HG02981 (cell line): ENCODE data around the gene ELL2.

Experiments
- ATAC-seq: cut with Tn5 transposase; IDR thresholded peaks from one replicate; pipeline ENCODE4 v1.9.1; 2021; ENCODE audit warnings: mild to moderate bottlenecking, moderate library complexity; ENCODE audit not compliant: unreplicated experiment

The ELL2 gene

GRCh38 chr5:95961617-95962474, at the start of gene ELL2:
Gene ELL2, minus strand, starts transcription at chr5:95961851. Its CDS starts 130 bp downstream, at chr5:95961721.
- ATAC-seq: peak; percentile 89

- no peak for ATAC-seq
These were observed 47.5 kb upstream of the ELL2 start for GRCh38 chr5:96008987-96009647.

- ATAC-seq: no peak
These were observed 46.8 kb upstream of the ELL2 start for GRCh38 chr5:96008487-96008886.

DNA sequence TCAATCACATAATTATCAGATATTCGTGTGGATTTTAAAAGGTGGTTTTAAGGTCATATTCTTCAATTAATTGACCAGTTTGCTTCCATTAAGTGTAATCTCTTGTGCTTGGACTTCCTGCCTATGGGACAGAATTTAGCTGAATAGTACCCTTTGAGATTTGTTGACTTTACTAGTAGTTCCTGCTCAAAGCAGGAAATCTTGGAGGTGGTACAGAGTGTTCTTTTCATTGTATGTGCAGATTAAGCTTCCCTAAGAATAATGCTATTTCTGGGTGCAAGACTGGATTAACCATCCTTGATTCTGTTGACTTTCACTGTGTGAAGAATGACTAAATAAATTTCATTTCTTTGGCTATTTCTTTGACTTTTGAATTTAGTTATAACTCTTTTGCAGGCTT, 45.4 kb upstream of the ELL2 start:
- no peak for ATAC-seq

GRCh38 chr5:96006291-96006690, 44.6 kb upstream of the ELL2 start:
- no peak for ATAC-seq

GRCh38 chr5:96004754-96005153, 43.1 kb upstream of the ELL2 start:
- ATAC-seq: no peak

- no peak for ATAC-seq
These were observed 42.4 kb upstream of the ELL2 start for GRCh38 chr5:96004087-96004486.

GRCh38 chr5:96001262-96001661, 39.6 kb upstream of the ELL2 start:
- ATAC-seq: no peak

DNA sequence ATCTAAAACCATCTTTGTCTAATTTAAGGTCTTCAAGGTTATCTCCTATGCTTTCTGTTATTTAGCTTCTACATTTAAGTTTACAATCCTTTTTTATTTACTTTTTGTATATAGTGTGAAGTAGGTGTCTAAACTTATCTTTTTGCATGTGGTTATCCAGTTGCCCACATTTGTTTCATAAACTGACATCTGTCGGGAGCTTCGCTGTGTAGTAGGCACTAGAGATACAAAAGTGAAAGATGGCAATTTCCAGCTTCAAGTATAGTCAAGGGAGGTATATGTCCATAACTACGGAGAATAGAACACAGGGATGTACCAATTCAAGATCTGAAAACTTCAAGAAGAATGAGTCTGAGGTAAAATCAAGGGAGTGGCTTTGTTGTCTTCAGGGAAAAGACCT, 38.7 kb upstream of the ELL2 start:
- no peak for ATAC-seq

DNA sequence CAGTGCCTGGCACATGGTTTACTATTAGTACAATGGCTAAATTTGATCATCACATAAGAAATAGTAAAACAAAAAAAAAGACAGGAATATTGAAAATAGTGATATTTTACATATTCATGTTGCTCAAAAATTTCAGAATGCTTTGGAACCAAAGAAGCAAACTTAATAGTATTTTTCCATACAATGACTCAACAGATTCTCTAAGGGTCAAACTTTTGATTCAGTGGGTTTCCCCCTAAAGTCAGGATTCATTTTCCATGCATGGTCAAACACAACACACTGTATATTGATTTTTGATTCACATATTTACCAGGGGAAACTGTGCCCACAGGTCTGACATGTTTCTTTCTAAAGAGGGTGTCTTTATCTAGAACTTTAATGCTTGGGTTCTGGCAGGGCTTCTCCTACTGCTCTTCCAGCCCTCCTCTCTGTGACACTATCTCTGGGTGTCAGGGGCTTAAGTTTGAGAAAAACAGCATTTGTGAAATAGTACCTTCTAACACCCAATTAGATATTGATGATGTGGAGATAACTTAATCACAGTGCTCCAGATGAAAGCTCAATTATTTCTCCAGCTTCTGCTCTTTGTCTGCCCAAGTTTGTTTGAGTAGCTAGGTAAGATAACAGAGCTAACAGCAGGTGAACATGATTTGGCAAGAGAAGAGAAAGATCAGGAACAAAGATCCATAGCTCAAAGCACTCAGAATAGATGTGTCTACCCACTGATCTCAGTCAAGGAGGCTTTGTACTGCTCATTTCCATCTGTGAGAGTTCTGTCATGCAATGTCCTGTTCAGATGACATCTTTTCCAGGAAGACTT, 35.5 kb upstream of the ELL2 start:
- no peak for ATAC-seq

- no peak for ATAC-seq
These were observed 34.4 kb upstream of the ELL2 start for GRCh38 chr5:95995962-95996489.

DNA sequence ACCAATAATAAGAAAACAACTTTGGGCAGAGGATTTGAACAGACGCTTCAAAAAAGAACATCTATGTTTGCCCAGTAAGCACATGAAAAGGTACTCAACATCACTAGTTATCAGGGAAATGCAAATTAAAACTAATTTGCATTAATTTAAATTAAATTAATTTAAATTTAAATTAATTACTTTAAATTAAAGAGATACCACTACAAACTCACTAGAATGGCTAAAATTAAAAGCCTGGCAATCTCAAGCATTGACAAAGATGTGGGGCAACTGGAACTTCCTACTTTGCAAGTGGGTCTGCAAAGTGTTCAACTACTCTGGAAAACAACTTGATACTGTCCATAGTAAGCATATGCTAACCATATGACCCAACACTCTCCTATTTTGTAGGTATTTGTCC, 32.1 kb upstream of the ELL2 start:
- no peak for ATAC-seq

DNA sequence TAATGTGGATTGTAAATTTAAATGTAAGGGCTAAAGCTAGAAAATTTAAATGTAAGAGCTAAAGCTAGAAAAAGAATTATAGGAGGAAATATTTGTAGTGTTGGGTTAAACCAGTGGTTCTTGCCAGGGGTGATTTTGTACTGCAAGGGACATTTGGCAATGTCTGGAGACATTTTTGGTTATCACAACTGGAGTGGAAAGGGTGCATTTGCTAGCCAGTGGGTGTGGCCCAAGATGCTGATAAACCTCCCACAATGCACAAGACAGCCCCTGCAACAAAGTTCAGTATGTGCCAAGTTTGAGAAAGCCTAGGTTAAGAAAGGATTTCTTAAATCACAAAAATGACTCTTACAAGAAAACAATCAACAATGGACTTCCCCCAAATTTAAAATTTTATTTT, 31.6 kb upstream of the ELL2 start:
- no peak for ATAC-seq

- ATAC-seq: no peak
These were observed 27.8 kb upstream of the ELL2 start for GRCh38 chr5:95989283-95990048.

- no peak for ATAC-seq
These were observed 27.2 kb upstream of the ELL2 start for GRCh38 chr5:95988877-95989276.

DNA sequence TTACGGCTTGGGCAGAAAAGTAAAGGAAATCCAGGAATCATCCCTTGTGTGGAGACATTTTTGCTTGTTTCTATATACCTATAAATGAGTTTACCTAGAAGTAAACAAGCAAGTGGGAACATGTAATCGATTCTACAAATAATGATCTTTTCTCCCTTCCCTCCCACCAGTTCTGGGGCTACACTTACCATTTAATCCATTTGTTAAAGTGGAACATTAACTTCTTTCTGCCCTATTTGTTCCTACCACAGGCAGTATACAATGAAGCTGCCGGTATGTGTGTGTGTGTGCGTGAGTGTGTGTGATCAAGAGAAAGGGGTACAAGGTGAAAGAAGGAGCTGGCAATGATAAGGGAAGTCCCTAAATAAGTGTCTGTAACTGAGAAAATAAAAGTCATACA, 26.4 kb upstream of the ELL2 start:
- ATAC-seq: no peak

DNA sequence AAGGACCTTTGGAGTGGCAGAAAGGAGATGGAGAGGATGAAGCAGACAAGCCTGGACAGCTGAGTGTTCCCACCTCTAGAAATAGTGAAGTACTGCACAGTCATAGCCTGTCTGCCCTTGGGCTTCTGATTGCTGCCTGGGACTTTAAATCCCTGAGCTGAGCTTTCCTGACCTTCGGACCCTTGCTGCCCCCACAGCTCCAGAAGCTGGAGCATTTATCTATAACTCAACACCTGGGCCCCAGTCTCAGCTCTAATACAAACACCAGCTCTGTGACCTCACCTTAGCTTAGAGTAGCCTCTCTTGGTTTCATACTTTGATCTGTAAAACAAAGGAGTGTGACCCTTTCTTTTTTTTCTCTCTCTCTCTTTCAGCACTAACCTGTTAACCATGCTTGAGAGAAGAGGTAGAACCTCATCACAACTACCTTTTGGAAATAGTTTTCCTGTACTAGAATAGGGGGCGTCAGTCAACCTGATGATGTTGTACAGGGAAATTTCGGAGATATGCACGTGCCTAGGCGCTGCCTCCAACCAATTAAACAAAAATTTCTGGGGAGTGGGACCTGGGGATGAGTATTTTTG, 25.4 kb upstream of the ELL2 start:
- ATAC-seq: no peak

- no peak for ATAC-seq
These were observed 24.4 kb upstream of the ELL2 start for GRCh38 chr5:95986001-95986400.

- ATAC-seq: no peak
These were observed 23.6 kb upstream of the ELL2 start for GRCh38 chr5:95985249-95985648.

DNA sequence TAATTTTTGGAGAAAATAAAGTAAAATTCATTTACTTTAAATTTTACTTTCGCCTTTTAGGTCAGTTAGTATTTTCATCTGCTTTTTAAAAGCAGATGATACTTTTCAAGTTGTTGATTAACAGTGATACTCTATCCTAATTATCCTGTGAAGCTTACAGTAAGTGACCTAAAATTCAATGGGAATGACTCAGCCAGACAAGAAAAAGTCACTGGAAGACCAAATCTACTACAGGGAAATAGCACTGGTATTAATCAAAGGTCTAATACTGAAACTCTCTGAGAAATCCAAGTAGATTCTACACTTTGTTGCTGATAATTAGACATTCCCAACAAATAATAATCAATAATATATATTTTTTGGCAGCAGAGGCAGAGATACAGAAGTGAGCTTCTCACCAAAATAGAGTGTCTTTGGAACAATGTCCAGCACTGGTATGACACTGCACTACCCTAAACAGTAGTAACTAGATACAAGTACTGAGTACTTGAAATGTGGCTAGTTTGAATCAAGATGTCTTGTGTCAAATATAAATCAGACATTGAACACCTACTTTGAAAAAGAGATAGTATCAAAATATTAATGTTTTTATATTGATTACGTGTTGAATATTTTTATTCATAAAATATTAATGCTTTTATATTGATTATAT, 22.8 kb upstream of the ELL2 start:
- no peak for ATAC-seq
